Liver (tissue), 9 donors: Measurements from ENCODE around the gene COPS8. TPM values are rescaled to one million over a fixed set of nuclear protein-coding genes. Genes with fewer than 3 reads are reported as not detected.

Experiments
- DNase-seq: peaks from one replicate; pipeline ENCODE4 v3.0.0-alpha.2; 2017; ENCODE audit warnings: low spot score
- H3K27ac ChIP-seq, 2 donors: one replicate each; pipeline ENCODE4 v1.7.0; 2013; ENCODE audit warnings: inconsistent platforms in 2 of 2, low read length in 2 of 2, control low read depth in 1 of 2, low read depth in 1 of 2, mild to moderate bottlenecking in 1 of 2
- H3K27me3 ChIP-seq, 4 donors: one replicate each; pipeline versions ENCODE4 v1.6.1 to v1.7.0; 2013; ENCODE audit warnings: low read length in 3 of 4, inconsistent platforms in 1 of 4, mild to moderate bottlenecking in 1 of 4, moderate library complexity in 1 of 4; ENCODE audit not compliant: control insufficient read depth in 4 of 4, insufficient read depth in 4 of 4
- H3K36me3 ChIP-seq, 4 donors: one replicate each; pipeline versions ENCODE4 v1.6.1 to v1.7.0; 2013; ENCODE audit warnings: low read length in 3 of 4, mild to moderate bottlenecking in 3 of 4, low read depth in 1 of 4, moderate library complexity in 1 of 4; ENCODE audit not compliant: control insufficient read depth in 4 of 4, insufficient read depth in 3 of 4
- H3K4me1 ChIP-seq, 4 donors: one replicate each; pipeline versions ENCODE4 v1.6.1 to v1.7.0; 2013; ENCODE audit warnings: low read length in 3 of 4, mild to moderate bottlenecking in 3 of 4, moderate library complexity in 1 of 4; ENCODE audit not compliant: control insufficient read depth in 4 of 4, insufficient read depth in 4 of 4
- H3K4me3 ChIP-seq, 3 donors: one replicate each; pipeline versions ENCODE4 v1.6.1 to v1.7.0; 2013; ENCODE audit warnings: low read length in 3 of 3, control low read depth in 1 of 3, low read depth in 1 of 3, mild to moderate bottlenecking in 1 of 3
- H3K9ac ChIP-seq, 2 donors: one replicate each; pipeline ENCODE4 v1.7.0; 2013; ENCODE audit warnings: low read length in 2 of 2, mild to moderate bottlenecking in 2 of 2, moderate library complexity in 2 of 2, control low read depth in 1 of 2, low read depth in 1 of 2
- H3K9me3 ChIP-seq, 4 donors: one replicate each; pipeline versions ENCODE4 v1.6.1 to v1.7.0; 2013; ENCODE audit warnings: low read length in 3 of 4; ENCODE audit not compliant: control insufficient read depth in 4 of 4
- FOXA1 ChIP-seq: IDR thresholded peaks from 2 replicates; pipeline ENCODE4 v1.6.1; 2016; ENCODE audit warnings: antibody characterized with exemption
- FOXA2 ChIP-seq: IDR thresholded peaks from 2 replicates; pipeline ENCODE4 v1.6.1; 2016; ENCODE audit warnings: antibody characterized with exemption
- GABPA ChIP-seq, 2 donors: IDR thresholded peaks in 1 of 2; conservative IDR thresholded peaks in 1 of 2; 2 replicates each; pipeline ENCODE4 v1.6.1; 2016; ENCODE audit warnings: antibody characterized with exemption in 2 of 2, mild to moderate bottlenecking in 1 of 2, moderate library complexity in 1 of 2
- RXRA ChIP-seq, 2 donors: IDR thresholded peaks; 2 replicates each; pipeline ENCODE4 v1.6.1; 2017 to 2018; ENCODE audit warnings: antibody characterized with exemption in 2 of 2, mild to moderate bottlenecking in 1 of 2
- TAF1 ChIP-seq: conservative IDR thresholded peaks from 2 replicates; pipeline ENCODE4 v1.6.1; 2016; ENCODE audit warnings: antibody characterized with exemption, mild to moderate bottlenecking
- WGBS: extraction: QIAGEN DNeasy Blood & Tissue Kit; methylation state at CpG from one replicate; pipeline ENCODE4 v1.1.7; 2013; 5-methylcytosine and 5-hydroxymethylcytosine counted together
- polyA plus RNA-seq, 2 donors: library from polyadenylated mRNA; stranded (reverse) in 1 of 2; unstranded in 1 of 2; fragments of 200-250 nt in 1 of 2; fragments of >200 nt in 1 of 2; fragmentation: Nextera tagmentation in 1 of 2; extraction: Ambion mirVana in 1 of 2; gene quantifications; one replicate each; pipeline versions ENCODE4 v1.2.1 to v1.2.3, GENCODE V29; 2013 to 2015
- total RNA-seq, 2 donors: library from RNA; depleted of rRNA; stranded (reverse); fragments of >200 nt; gene quantifications; one replicate each; pipeline ENCODE4 v1.2.3, GENCODE V29; 2014
- TF ChIP-seq, protein P1 (sequence below): IDR thresholded peaks from 2 replicates; pipeline ENCODE4 v1.6.1; 2016; ENCODE audit warnings: antibody characterized with exemption, mild to moderate bottlenecking
- donor health status: healthy.
- donor health status: healthy.
- donor health status: healthy.
- donor health status: healthy.
- donor health status: healthy.

The COPS8 gene
- total and polyA plus RNA-seq, 4 donors, result 19.1 to 32.9 (median 20.1) TPM

DNA sequence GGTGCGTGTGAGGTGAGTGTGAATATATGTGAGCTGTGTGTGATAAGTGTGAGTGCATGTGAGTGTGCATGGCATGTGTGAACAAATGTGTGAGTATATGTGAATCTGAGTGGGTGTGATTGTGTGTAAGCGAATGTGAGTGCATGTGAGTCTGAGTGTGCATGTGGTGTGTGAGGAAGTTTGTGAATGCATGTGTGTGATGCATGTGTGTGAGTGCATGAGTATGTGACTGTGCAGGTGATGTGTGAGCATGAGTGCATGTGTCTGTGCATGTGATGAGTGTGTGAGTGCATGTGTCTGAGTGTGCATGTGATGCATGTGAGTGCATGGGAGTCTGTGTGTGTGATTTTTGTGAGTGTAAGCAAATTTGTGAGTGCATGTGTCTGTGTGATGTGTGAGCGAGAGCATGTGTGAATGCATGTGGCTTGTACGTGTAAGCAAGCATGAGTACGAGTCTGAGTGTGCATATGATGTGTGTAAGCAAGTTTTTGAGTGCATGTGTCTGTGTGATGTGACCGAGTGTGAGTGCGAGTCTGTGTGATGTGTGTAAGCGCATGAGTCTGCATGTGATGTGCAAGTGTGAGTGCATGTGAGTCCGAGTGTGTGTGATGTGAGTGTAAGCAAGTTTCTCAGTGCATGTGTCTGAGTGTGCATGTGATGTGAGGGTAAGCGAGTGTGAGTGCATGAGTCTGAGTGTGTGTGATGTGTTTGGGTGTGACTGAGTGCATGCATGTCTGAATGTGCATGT, 43.3 kb downstream of the COPS8 start:
- no peaks in the 10 kb centered on the region for H3K4me1 ChIP-seq
- H3K4me3 ChIP-seq, result no peak overlapping the region
- no peaks in the 10 kb centered on the region for H3K36me3 ChIP-seq
- H3K27me3 ChIP-seq, result peaks cover 0 to 6% (median 0%) of the 10 kb centered on the region in 4 donors
- 95% methylated on average over 10 of the region's 10 CpGs for WGBS
- peaks cover 0 to 3% (median 0%) of the 10 kb centered on the region in 4 donors for H3K9me3 ChIP-seq
- no peak for DNase-seq
- TF ChIP-seq, protein P1, sequence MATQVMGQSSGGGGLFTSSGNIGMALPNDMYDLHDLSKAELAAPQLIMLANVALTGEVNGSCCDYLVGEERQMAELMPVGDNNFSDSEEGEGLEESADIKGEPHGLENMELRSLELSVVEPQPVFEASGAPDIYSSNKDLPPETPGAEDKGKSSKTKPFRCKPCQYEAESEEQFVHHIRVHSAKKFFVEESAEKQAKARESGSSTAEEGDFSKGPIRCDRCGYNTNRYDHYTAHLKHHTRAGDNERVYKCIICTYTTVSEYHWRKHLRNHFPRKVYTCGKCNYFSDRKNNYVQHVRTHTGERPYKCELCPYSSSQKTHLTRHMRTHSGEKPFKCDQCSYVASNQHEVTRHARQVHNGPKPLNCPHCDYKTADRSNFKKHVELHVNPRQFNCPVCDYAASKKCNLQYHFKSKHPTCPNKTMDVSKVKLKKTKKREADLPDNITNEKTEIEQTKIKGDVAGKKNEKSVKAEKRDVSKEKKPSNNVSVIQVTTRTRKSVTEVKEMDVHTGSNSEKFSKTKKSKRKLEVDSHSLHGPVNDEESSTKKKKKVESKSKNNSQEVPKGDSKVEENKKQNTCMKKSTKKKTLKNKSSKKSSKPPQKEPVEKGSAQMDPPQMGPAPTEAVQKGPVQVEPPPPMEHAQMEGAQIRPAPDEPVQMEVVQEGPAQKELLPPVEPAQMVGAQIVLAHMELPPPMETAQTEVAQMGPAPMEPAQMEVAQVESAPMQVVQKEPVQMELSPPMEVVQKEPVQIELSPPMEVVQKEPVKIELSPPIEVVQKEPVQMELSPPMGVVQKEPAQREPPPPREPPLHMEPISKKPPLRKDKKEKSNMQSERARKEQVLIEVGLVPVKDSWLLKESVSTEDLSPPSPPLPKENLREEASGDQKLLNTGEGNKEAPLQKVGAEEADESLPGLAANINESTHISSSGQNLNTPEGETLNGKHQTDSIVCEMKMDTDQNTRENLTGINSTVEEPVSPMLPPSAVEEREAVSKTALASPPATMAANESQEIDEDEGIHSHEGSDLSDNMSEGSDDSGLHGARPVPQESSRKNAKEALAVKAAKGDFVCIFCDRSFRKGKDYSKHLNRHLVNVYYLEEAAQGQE, result no peak
- TF ChIP-seq FOXA2, result no peak
- TF ChIP-seq FOXA1, result no peak
- no peak overlapping the region for H3K27ac ChIP-seq
- no peak overlapping the region for H3K9ac ChIP-seq

- Histone ChIP-seq H3K27ac (no peak overlapping the region), H3K9ac (no peak overlapping the region), H3K27me3 (peaks cover 0 to 6% (median 0%) of the 10 kb centered on the region in 4 donors), H3K9me3 (peaks cover 0 to 3% (median 0%) of the 10 kb centered on the region in 4 donors), H3K4me1 (no peaks in the 10 kb centered on the region), H3K4me3 (no peak overlapping the region), H3K36me3 (no peaks in the 10 kb centered on the region)
- WGBS, result 95% methylated on average over 4 of the region's 4 CpGs
- TF ChIP-seq FOXA1 (no peak), RXRA (IDR thresholded peaks at IDR 0.05) (no peak), GABPA (IDR thresholded peaks at IDR 0.05 in 1 of 2, conservative IDR thresholded peaks at IDR 0.05 in 1 of 2) (no peak), TAF1 (no peak)
- TF ChIP-seq, protein P1, result no peak
- no peak for DNase-seq
Measured at GRCh38 chr2:237129625-237130263, 44.1 kb downstream of the COPS8 start.
